Right lobe of liver (tissue), 6 donors: Measurements from ENCODE around the gene C17orf75. TPM values are rescaled to one million over a fixed set of nuclear protein-coding genes. Genes with fewer than 3 reads are reported as not detected.

Experiments
- ATAC-seq, 4 donors: fragments of 200-7000 bp; cut with Tn5 transposase; one replicate each; pipeline ENCODE4 v1.9.1; 2020; ENCODE audit warnings: mild to moderate bottlenecking in 4 of 4, moderate library complexity in 4 of 4
- DNase-seq, 3 donors: peaks; one replicate each; pipeline ENCODE4 v3.0.0-alpha.2; 2020
- H3K27ac ChIP-seq, 3 donors: fragments of 200-600 bp; one replicate each; pipeline ENCODE4 v1.8.0; 2022
- H3K27me3 ChIP-seq, 2 donors: fragments of 200-600 bp; one replicate each; pipeline ENCODE4 v1.8.0; 2022
- H3K36me3 ChIP-seq, 4 donors: fragments of 200-600 bp; sonication (generic) in 1 of 4; one replicate each; pipeline versions ENCODE4 v1.5.1 to v1.8.0; 2017 to 2022; ENCODE audit warnings: control low read depth in 1 of 4
- H3K4me1 ChIP-seq, 4 donors: fragments of 200-600 bp; sonication (generic) in 1 of 4; one replicate each; pipeline versions ENCODE4 v1.5.1 to v1.8.0; 2017 to 2022; ENCODE audit warnings: control low read depth in 1 of 4
- H3K4me3 ChIP-seq, 3 donors: fragments of 200-600 bp; one replicate each; pipeline ENCODE4 v1.8.0; 2022
- H3K9me3 ChIP-seq, 4 donors: fragments of 200-600 bp; sonication (generic) in 1 of 4; one replicate each; pipeline versions ENCODE4 v1.5.1 to v1.8.0; 2017 to 2022; ENCODE audit warnings: control low read depth in 1 of 4
- CTCF ChIP-seq, 4 donors: fragments of 200-600 bp in 3 of 4; fragments of 450-650 bp in 1 of 4; IDR thresholded peaks; one replicate each; pipeline versions ENCODE4 v1.5.1 to v1.8.0; 2016 to 2022; ENCODE audit warnings: antibody characterized with exemption in 4 of 4, mild to moderate bottlenecking in 2 of 4
- POLR2A ChIP-seq: fragments of 450-650 bp; IDR thresholded peaks from one replicate; pipeline ENCODE4 v1.6.1; 2017; ENCODE audit warnings: antibody characterized with exemption, mild to moderate bottlenecking
- WGBS: methylation state at CpG from one replicate; pipeline ENCODE4 v1.1.6; 2018; ENCODE audit warnings: low coverage, low lambda C conversion rate; ENCODE audit not compliant: insufficient coverage; ENCODE audit errors: missing lambda C conversion rate; 5-methylcytosine and 5-hydroxymethylcytosine counted together
- intact Hi-C, 2 donors: fragments of 100-400 bp; cut with DNase I; formaldehyde crosslinking; loops; one replicate each; pipeline versions ENCODE4 v1.11.2 to v1.14.1; 2022
- total RNA-seq, 6 experiments: library from RNA; depleted of rRNA in 2 of 6; stranded (reverse); fragments of >200 nt in 2 of 6; fragmentation: NEBNext Ultra II Directional in 3 of 6; extraction: Animal tissue kit (Norgen Biotek cat#: 25700) in 3 of 6; gene quantifications; one replicate each; pipeline versions ENCODE4 v1.1.0 to v1.2.4, GENCODE V29; 2016 to 2023
- donor health status: DM: no; HTN: yes; CAD: no.
- donor health status: DM: no; HTN: no; CAD: no.
- donor health status: DM: no; HTN: no; CAD: no.
- donor health status: DM: no; HTN: yes; CAD: no.
- donor health status: DM: no; HTN: yes; CAD: no.

C17orf75 gene
- total RNA-seq, 6 experiments from 2014 or later, result 7.1 to 8.9 (median 7.3) TPM

DNA sequence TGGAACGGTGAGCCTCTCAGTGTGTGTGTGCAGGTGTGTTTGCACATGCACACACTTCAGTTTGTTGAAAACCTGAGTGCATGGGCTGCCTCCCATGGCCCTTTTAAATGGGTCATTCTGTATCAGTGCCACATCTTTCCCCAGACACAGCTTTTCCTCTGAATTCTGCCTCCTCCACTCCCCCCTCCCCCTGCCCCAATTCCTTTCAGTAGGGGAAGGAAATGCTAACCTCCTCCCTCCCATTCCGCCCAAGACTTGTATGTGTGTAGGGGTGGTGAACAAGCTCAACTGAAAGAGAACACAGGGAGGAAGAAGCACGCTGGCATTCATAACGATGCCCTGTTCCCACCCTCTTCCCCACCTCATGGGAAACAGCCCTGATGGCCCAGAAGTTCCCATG, 34.3 kb downstream of the C17orf75 start:
- 77% methylated on average over 3 of the region's 4 CpGs for WGBS
- ATAC-seq, result no peak
- intact Hi-C loops, result no loop called here
- Histone ChIP-seq H3K27me3 (no peaks in the 10 kb centered on the region), H3K27ac (no peak overlapping the region), H3K4me1 (peaks cover 0 to 11% (median 0%) of the 10 kb centered on the region in 4 donors), H3K9me3 (no peaks in the 10 kb centered on the region), H3K4me3 (no peak overlapping the region), H3K36me3 (no peaks in the 10 kb centered on the region)
- no peak for TF ChIP-seq CTCF (IDR thresholded peaks at IDR 0.05)
- TF ChIP-seq POLR2A, result no peak
- no peak for DNase-seq

GRCh38 chr17:32305049-32305448, 36.9 kb downstream of the C17orf75 start:
- Histone ChIP-seq H3K27ac (no peak overlapping the region), H3K4me3 (no peak overlapping the region), H3K36me3 (no peaks in the 10 kb centered on the region), H3K9me3 (no peaks in the 10 kb centered on the region), H3K27me3 (no peaks in the 10 kb centered on the region), H3K4me1 (peaks cover 0 to 18% (median 0%) of the 10 kb centered on the region in 4 donors)
- intact Hi-C loops, result no loop called here
- 100% methylated on average over 1 of the region's 9 CpGs for WGBS
- no peak for TF ChIP-seq POLR2A
- no peak for TF ChIP-seq CTCF (IDR thresholded peaks at IDR 0.05)
- ATAC-seq (no peak), DNase-seq (no peak)

DNA sequence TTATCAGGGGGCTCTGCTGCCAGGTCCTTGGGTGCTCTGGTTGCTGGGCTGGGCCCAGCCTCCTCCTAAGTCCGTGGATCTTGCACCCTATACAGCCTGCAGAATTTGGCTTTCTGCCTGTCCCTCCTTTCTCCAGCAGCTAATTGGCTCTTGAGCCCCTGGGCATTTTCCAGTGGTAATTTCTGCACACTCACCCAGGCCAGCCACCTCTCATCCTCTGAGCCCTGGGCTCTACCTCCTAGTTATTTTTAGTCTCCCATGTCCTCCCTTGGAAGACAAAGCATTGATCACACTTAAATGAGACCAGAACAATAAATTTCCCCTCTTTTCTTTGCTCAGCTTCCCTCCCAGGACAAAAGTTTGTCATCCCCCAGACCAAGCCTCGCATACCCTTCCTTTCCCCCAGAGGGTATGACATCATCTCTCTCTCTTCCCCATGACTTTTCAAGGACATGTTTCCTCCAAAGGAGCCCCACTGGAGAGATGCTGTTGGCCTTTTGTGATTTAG, 38.1 kb downstream of the C17orf75 start:
- WGBS, result 77% methylated on average over 1 of the region's 2 CpGs
- TF ChIP-seq POLR2A (no peak), CTCF (IDR thresholded peaks at IDR 0.05) (no peak)
- Histone ChIP-seq H3K9me3 (no peaks in the 10 kb centered on the region), H3K36me3 (no peaks in the 10 kb centered on the region), H3K27me3 (no peaks in the 10 kb centered on the region), H3K4me1 (peaks cover 0 to 18% (median 0%) of the 10 kb centered on the region in 4 donors), H3K27ac (no peak overlapping the region), H3K4me3 (no peak overlapping the region)
- intact Hi-C loops, result no loop called here
- ATAC-seq (no peak), DNase-seq (no peak)

- TF ChIP-seq POLR2A, result no peak
- peak in 1 of 3 donors; percentile 72 for DNase-seq
- 44% methylated on average over 3 of the region's 10 CpGs for WGBS
- H3K9me3 ChIP-seq, result no peaks in the 10 kb centered on the region
- H3K27me3 ChIP-seq, result no peaks in the 10 kb centered on the region
- intact Hi-C loops, result no loop called here
- peaks cover 0 to 18% (median 0%) of the 10 kb centered on the region in 4 donors for H3K4me1 ChIP-seq
- no peak overlapping the region for H3K27ac ChIP-seq
- ATAC-seq, result peak; percentile 34 to 90 (median 48)
- H3K4me3 ChIP-seq, result no peak overlapping the region
- H3K36me3 ChIP-seq, result no peaks in the 10 kb centered on the region
These were observed 38.9 kb downstream of the C17orf75 start for GRCh38 chr17:32302860-32303649.

DNA sequence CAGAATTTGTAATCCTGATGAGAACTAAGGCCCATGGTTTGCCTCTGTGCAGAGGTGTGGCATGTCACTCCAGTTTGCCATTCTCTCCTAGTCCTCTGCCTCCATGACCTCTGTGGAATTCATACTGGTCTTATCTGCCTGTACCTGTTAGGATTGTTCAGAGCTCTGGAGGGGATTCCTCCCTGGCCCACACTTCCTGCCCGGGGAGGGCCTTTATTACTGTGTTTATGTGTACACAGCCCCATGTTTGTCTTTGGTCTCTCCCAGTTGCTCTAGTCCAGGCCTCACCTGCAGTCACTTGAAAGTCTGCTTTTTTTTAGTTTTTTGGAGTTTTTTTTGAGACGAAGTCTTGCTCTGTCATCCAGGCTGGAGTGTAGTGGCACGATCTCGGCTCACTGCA, 39.9 kb downstream of the C17orf75 start:
- Histone ChIP-seq H3K4me3 (no peak overlapping the region), H3K27ac (no peak overlapping the region), H3K36me3 (no peaks in the 10 kb centered on the region), H3K4me1 (peaks cover 0 to 18% (median 0%) of the 10 kb centered on the region in 4 donors), H3K27me3 (no peaks in the 10 kb centered on the region), H3K9me3 (no peaks in the 10 kb centered on the region)
- intact Hi-C loops, result no loop called here
- TF ChIP-seq POLR2A, result no peak
- TF ChIP-seq CTCF (IDR thresholded peaks at IDR 0.05), result no peak
- ATAC-seq, result no peak
- WGBS, result 83% methylated on average over 4 of the region's 4 CpGs
- no peak for DNase-seq
